NCI-H526 treated with DMSO at 0.1 percent for 48 hours (cell line): ENCODE results near the gene NPB.

Experiments
- DNase-seq: peaks from one replicate; lab custom pipeline; 2025; lab: John Stamatoyannopoulos, UW

The NPB gene

DNA sequence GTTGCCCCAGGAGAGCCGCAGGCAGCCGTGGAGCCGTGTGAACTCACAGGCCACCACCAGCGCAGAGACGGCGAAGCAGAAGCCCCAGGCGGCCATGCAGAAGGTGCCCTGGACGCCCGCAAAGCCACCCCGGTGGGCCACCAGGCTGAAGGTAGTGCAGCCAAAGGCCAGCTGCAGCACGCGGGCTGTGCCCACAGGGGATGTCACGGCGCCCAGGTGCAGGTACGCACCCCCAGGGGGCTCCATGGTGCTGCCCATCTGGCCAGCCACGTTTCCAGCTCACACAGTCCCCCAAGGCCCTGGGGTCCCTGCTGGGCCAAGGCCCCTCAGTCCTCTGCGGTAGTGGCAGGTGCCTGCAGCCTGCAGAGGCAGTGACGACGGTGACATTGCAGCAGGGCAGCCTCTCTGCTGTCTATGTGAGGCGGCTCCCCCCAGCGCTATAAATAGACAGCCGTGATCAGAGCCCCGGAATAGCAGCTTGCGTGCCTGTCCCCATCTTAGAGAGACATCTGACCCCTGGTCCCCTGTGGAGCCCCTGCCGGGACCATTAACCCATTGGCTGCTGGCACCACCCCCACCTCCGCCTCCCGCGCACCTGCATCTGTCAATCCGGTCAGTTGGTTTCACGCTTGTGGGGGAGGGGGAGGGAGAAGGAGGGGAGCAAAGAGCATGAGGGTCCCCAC is 39.6 kb downstream of the NPB start:
- DNase-seq = no peak

DNA sequence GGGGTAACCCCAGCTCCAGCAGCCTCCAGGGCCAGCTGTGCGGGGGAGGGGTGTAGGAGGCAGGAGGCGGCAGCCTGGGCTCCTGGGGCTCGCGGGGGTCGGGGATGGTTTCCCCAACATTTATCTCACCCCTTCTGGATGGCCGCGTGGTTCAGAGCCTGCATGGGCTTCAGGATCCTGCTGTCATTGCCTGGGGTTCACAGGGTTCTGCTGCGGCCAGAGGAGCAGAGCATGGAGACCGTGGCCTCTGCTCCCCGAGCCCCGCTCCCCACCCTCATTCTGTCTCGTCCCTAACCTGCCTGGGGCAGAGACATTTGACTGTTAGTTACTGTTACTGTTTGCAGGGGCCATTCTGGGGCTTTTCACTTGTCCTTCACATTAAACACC is 40.1 kb downstream of the NPB start:
- DNase-seq = no peak

DNA sequence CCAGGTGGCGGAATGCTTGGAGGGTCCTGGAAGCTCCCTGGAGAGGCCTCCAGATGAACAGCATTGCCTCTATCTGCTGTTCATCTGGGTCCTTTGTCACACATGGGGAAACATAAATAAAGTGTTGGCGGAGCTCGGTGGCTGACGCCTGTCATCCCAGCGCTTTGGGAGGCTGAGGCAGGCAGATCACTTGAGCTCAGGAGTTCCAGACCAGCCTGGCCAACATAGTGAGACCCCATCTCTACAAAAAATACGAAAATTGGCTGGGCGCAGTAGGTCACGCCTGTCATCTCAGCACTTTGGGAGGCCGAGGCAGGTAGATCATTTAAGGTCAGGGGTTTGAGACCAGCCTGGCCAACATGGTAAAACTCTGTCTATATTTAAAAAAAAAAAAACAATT is 42.8 kb downstream of the NPB start:
- DNase-seq = no peak

DNA sequence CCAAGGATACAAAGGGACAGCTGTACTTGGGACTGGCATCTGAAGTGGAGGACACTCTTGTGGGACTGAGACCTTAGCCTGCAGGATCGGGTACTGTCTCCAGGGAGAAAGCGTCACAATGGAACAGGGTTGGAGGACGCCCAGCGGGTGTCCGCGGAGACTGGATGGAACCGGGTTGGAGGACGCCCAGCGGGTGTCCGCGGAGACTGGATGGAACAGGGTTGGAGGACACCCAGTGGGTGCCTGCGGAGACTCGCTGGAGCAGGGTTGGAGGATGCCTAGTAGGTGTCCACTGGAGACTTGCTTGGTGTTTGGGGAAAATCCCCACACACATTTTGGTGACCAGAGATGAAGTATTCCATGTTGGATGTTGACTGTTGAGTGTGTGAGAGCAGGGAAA is 45.2 kb downstream of the NPB start, which contains the start of gene MYADML2:
TSS of gene MYADML2 (minus strand) at position 45 of the 400 bp plus-strand sequence. CDS start 5,492 bp downstream, outside the sequence.
- DNase-seq = no peak

DNA sequence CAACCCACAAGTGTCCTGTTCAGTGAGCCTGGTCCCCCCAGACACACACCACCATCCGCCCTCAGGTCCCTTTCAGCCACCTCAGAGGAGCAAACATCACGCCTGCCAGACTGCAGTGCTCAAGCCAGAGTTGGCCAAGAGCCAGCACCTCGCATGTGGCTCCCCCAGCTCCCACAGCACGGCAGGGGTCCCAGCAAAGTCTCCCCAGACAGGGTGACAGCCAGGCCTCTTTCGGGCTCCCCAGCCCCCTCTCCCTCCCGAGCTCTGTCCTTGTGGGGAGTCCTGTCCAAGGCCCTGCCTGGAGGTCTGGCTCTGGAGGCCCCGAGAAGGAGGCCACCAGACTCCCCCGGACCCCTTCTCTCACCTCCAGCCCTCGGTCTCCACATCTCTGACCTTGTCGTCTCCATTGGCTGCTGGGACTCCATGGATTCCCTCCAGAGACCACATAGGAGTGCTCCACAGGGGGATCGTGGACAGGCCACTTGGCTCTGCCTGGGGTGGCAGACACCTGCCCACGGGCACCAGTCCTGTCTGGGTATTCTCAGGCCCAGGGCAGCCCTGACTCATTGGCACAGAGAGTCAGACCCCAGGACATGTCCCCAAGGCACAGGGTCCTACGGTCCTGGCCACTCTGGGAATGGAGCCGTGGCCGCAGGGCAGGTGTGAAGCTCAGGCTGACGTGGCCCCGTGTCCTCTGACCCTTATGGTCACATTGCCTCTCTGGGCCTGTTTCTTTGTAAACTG is 46.8 kb downstream of the NPB start:
- no peak for DNase-seq

DNA sequence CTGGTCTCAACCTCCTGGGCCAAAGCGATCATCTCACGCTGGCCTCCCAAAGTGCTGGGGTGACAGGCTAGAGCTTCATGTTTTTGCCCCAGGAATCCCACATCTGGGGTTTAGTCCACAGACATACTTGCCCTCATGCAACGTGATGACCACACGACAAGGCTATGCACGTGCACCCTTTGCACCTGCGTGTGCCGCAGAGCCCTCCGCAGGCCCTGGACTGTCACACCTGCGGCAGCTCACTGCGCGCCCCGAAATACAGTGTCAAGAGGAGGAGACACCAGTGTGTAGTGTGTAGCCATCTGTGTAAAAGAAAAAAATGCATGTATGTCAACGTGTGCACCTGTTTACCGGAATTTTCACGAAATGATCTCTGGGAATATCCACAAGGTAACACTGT is 48.5 kb downstream of the NPB start:
- DNase-seq = no peak

DNA sequence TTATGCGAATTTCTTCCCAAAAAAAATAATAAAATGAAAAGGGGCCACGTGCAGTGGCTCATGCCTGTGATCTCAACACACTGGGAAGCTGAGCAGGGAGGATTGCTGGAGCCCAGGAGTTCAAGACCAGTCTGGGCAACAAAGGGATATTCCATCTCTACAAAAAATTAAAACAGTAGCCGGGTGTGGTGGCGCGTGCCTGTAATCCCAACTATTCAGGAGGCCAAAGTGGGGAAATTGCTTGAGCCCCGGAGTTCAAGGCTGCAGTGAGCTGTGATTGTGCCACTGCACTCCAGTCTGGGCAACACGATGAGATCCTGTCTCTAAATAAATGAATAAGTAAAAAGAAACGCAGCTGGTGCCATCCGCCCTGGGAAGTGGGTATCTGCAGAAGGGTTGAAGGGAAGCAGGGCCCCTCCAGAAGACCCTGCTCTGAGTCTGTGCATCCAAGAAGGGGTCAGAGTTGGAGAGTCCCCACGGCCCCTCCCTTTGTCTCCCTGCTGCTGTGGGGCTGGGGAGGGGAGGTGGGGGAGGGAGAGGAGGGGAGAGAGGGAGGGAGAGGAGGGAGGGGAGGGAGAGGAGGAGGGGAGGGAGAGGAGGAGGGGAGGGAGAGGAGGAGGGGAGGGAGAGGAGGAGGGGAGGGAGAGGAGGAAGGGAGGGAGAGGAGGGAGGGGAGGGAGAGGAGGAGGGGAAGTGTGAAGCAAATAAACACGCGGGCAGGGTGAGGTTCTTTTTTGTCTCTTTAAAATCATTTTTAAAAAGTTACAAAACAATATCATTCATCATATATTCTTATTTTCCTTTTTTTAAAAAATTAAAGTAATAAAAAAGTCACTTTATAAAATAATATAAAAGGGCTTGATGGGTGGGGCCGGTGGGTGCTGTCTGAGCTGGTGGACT is 50.0 kb downstream of the NPB start:
- no peak for DNase-seq
